ENCODE data around the gene ERC2.

GRCh38 chr3:56202997-56203396 lies 265.3 kb downstream of the ERC2 start:
- no peak for TF ChIP-seq CTCF (conservative IDR thresholded peaks at IDR 0.05 in 1 of 2, IDR thresholded peaks at IDR 0.05 in 1 of 2; ENCODE audit: low read depth in 1 of 2, low read length in 2 of 2)
- no peak for TF ChIP-seq EZH2 (IDR thresholded peaks at IDR 0.05; ENCODE audit: low read length, missing control alignments)

All from fibroblast of lung (primary cell).